NCI-H128 (cell line): ENCODE results near the gene CHIA.
"Not testable (repeated sequence)": the region's sequence is repeated elsewhere in the genome, so short reads cannot be mapped to it uniquely, and the experiment has no call there.

Experiments
- DNase-seq: peaks from one replicate; lab custom pipeline; 2025; ENCODE audit not compliant: unreplicated experiment; lab: John Stamatoyannopoulos, UW

CHIA gene

GRCh38 chr1:111283838-111284237, 6.8 kb upstream of the CHIA start:
- DNase-seq, result no peak

GRCh38 chr1:111285879-111286278, 4.8 kb upstream of the CHIA start:
- DNase-seq, result no peak

- DNase-seq, result no peak
These were observed 3.7 kb upstream of the CHIA start for GRCh38 chr1:111286912-111287311.

GRCh38 chr1:111289371-111289770, 1.3 kb upstream of the CHIA start:
- DNase-seq, result no peak

- DNase-seq, result no peak
These were observed 547 bp upstream of the CHIA start for GRCh38 chr1:111290104-111290503.

- DNase-seq, result no peak
These were observed 3.7 kb downstream of the CHIA start for GRCh38 chr1:111294390-111294789.

GRCh38 chr1:111302374-111302773, 11.7 kb downstream of the CHIA start:
- DNase-seq, result no peak

- no peak for DNase-seq
These were observed 19.0 kb downstream of the CHIA start for GRCh38 chr1:111309690-111310089.

GRCh38 chr1:111318523-111318922, 27.9 kb downstream of the CHIA start:
- DNase-seq, result no peak

GRCh38 chr1:111320066-111320879, 29.6 kb downstream of the CHIA start:
- DNase-seq, result no peak

- no peak for DNase-seq
These were observed 32.6 kb downstream of the CHIA start for GRCh38 chr1:111323231-111323630.

GRCh38 chr1:111332190-111332589, 41.5 kb downstream of the CHIA start:
- no peak for DNase-seq

- DNase-seq, result no peak
These were observed 43.5 kb downstream of the CHIA start for GRCh38 chr1:111334169-111334568.

- not testable (repeated sequence) for DNase-seq
These were observed 44.7 kb downstream of the CHIA start for GRCh38 chr1:111335214-111335877.

- DNase-seq, result not testable (repeated sequence)
These were observed 48.2 kb downstream of the CHIA start for GRCh38 chr1:111338849-111339248.

- DNase-seq, result peak; percentile 91
These were observed 55.6 kb downstream of the CHIA start for GRCh38 chr1:111346089-111346885.

GRCh38 chr1:111347026-111347425, 56.4 kb downstream of the CHIA start:
- no peak for DNase-seq

- DNase-seq, result no peak
These were observed 61.0 kb downstream of the CHIA start for GRCh38 chr1:111351700-111352099.

- no peak for DNase-seq
These were observed 63.9 kb downstream of the CHIA start for GRCh38 chr1:111354584-111354983.

- no peak for DNase-seq
These were observed 68.3 kb downstream of the CHIA start for GRCh38 chr1:111358964-111359363.

GRCh38 chr1:111359376-111359775, 68.7 kb downstream of the CHIA start:
- no peak for DNase-seq

- DNase-seq, result not testable (repeated sequence)
These were observed 69.6 kb downstream of the CHIA start for GRCh38 chr1:111360257-111360656.
